OCI-LY7 (cell line): ENCODE results near the gene FASTK.

Source experiments
- CTCF ChIP-seq: fragments of 200-600 bp; sonication (generic); conservative IDR thresholded peaks from 2 replicates; pipeline ENCODE4 v1.5.1; 2014; ENCODE audit warnings: mild to moderate bottlenecking, antibody characterized with exemption, low read length, moderate library complexity, mixed read lengths
- EZH2phosphoT487 ChIP-seq: fragments of 200-600 bp; sonication (generic); IDR thresholded peaks from 2 replicates; pipeline ENCODE4 v1.6.1; 2018; ENCODE audit warnings: low read depth, borderline replicate concordance, mild to moderate bottlenecking, mixed run types, antibody characterized with exemption, low read length, moderate library complexity, mixed read lengths

GRCh38 chr7:151128716-151129115 is 48.1 kb upstream of the FASTK start:
- TF ChIP-seq CTCF = no peak
- TF ChIP-seq EZH2phosphoT487 = no peak
